ENCODE results near the gene COL12A1. TPM values are rescaled to one million over a fixed set of nuclear protein-coding genes. Genes with fewer than 3 reads are reported as not detected.

The COL12A1 gene
- total and polyA plus RNA-seq, 2 donors (not counting 1 experiment from before 2014, with no cell fraction given), result 1,023 to 1,075 TPM

- H3K79me2 ChIP-seq (ENCODE audit: control insufficient read depth, insufficient read depth, low read length), result peaks cover 30% of the 10 kb centered on the region
- H4K20me1 ChIP-seq (ENCODE audit: control insufficient read depth, extremely low read depth, insufficient read depth, low read length), result no peaks in the 10 kb centered on the region
- TF ChIP-seq CTCF (conservative IDR thresholded peaks at IDR 0.05 in 1 of 2, IDR thresholded peaks at IDR 0.05 in 1 of 2; ENCODE audit: low read depth in 1 of 2, low read length in 2 of 2), result no peak
- no peak for TF ChIP-seq EZH2 (IDR thresholded peaks at IDR 0.05; ENCODE audit: low read length, missing control alignments)
- no peaks in the 10 kb centered on the region for H3K9me3 ChIP-seq (ENCODE audit: control insufficient read depth, insufficient read depth, low read depth, low read length)
- no peak overlapping the region for H3K4me3 ChIP-seq (replicated peaks in 1 of 4; ENCODE audit: control extremely low read depth in 1 of 4, insufficient read depth in 1 of 4, low read depth in 3 of 4, low read length in 4 of 4)
- H3K9ac ChIP-seq (ENCODE audit: insufficient read depth, low read length), result no peak overlapping the region
- H3K27me3 ChIP-seq (ENCODE audit: control insufficient read depth, insufficient read depth, low read length), result no peaks in the 10 kb centered on the region
- no peak for DNase-seq (ENCODE audit: low read depth in 2 of 2)
- H3K4me1 ChIP-seq (ENCODE audit: control insufficient read depth, extremely low read depth, insufficient read depth, low read length), result peaks cover 3% of the 10 kb centered on the region
- no peak overlapping the region for H3K4me2 ChIP-seq (ENCODE audit: extremely low read depth, insufficient read depth, low read length)
- no peak overlapping the region for H3K27ac ChIP-seq (ENCODE audit: insufficient read depth, low read length)
- H3K36me3 ChIP-seq (ENCODE audit: control insufficient read depth, insufficient read depth, low read length), result peaks cover 10% of the 10 kb centered on the region
- no peak overlapping the region for H2AFZ ChIP-seq (ENCODE audit: low read length)
Measured at GRCh38 chr6:75170691-75171560, 34.9 kb downstream of the COL12A1 start.

DNA sequence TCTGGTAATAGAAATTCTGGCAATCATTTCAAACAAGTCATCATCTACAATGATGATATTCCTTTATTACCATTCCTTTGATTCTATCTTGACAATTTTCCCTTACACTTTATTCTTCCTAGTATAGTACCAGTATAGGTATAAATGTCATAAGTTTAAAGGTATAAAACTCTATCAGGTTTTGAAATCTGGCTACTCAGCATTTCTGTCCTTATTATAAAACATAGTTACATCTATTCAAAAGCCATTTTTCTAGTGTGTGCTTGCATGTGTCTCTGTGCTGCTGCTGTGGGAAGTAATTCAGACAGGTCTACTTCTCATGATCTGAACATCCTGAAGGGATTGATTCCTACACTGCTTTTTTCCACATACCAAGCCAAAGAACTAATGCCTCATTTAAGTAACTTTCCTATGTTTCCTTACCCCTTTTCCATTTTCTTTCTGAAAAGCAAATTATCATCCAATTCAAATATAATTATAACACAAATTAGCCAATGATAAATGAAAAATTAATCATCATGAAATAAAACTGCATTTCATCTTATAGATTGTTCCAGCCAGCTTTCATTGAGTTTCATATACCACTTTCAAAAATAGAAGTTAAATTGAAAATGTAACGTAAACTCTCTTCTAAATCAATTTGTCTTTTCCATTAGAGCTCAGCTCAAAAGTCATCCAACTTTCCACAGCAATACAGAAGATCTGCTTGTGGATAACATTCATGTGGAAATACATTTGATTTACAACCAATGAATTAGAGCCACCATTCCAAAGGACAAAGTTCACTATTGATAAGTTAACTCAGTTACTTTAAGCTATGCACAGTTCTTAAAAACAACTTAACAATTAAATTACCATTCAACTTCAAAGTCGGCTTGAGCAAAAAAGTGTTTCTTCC, 35.9 kb downstream of the COL12A1 start:
- no peak overlapping the region for H3K9ac ChIP-seq (ENCODE audit: insufficient read depth, low read length)
- peaks cover 8% of the 10 kb centered on the region for H3K36me3 ChIP-seq (ENCODE audit: control insufficient read depth, insufficient read depth, low read length)
- no peak overlapping the region for H3K4me2 ChIP-seq (ENCODE audit: extremely low read depth, insufficient read depth, low read length)
- TF ChIP-seq CTCF (conservative IDR thresholded peaks at IDR 0.05 in 1 of 2, IDR thresholded peaks at IDR 0.05 in 1 of 2; ENCODE audit: low read depth in 1 of 2, low read length in 2 of 2), result no peak
- no peak for TF ChIP-seq EZH2 (IDR thresholded peaks at IDR 0.05; ENCODE audit: low read length, missing control alignments)
- no peak for DNase-seq (ENCODE audit: low read depth in 2 of 2)
- no peaks in the 10 kb centered on the region for H3K9me3 ChIP-seq (ENCODE audit: control insufficient read depth, insufficient read depth, low read depth, low read length)
- peaks cover 3% of the 10 kb centered on the region for H3K4me1 ChIP-seq (ENCODE audit: control insufficient read depth, extremely low read depth, insufficient read depth, low read length)
- no peak overlapping the region for H2AFZ ChIP-seq (ENCODE audit: low read length)
- H3K27me3 ChIP-seq (ENCODE audit: control insufficient read depth, insufficient read depth, low read length), result no peaks in the 10 kb centered on the region
- H3K4me3 ChIP-seq (replicated peaks in 1 of 4; ENCODE audit: control extremely low read depth in 1 of 4, insufficient read depth in 1 of 4, low read depth in 3 of 4, low read length in 4 of 4), result no peak overlapping the region
- H4K20me1 ChIP-seq (ENCODE audit: control insufficient read depth, extremely low read depth, insufficient read depth, low read length), result no peaks in the 10 kb centered on the region
- H3K27ac ChIP-seq (ENCODE audit: insufficient read depth, low read length), result no peak overlapping the region
- H3K79me2 ChIP-seq (ENCODE audit: control insufficient read depth, insufficient read depth, low read length), result peaks cover 31% of the 10 kb centered on the region

GRCh38 chr6:75167851-75168250, 38.0 kb downstream of the COL12A1 start:
- TF ChIP-seq EZH2 (IDR thresholded peaks at IDR 0.05; ENCODE audit: low read length, missing control alignments), result no peak
- no peak for TF ChIP-seq CTCF (conservative IDR thresholded peaks at IDR 0.05 in 1 of 2, IDR thresholded peaks at IDR 0.05 in 1 of 2; ENCODE audit: low read depth in 1 of 2, low read length in 2 of 2)
- Histone ChIP-seq H3K36me3 (ENCODE audit: control insufficient read depth, insufficient read depth, low read length) (peaks cover 10% of the 10 kb centered on the region), H2AFZ (ENCODE audit: low read length) (no peak overlapping the region), H4K20me1 (ENCODE audit: control insufficient read depth, extremely low read depth, insufficient read depth, low read length) (no peaks in the 10 kb centered on the region), H3K79me2 (ENCODE audit: control insufficient read depth, insufficient read depth, low read length) (peaks cover 44% of the 10 kb centered on the region), H3K27me3 (ENCODE audit: control insufficient read depth, insufficient read depth, low read length) (no peaks in the 10 kb centered on the region), H3K9ac (ENCODE audit: insufficient read depth, low read length) (no peak overlapping the region), H3K4me3 (replicated peaks in 1 of 4; ENCODE audit: control extremely low read depth in 1 of 4, insufficient read depth in 1 of 4, low read depth in 3 of 4, low read length in 4 of 4) (no peak overlapping the region), H3K4me2 (ENCODE audit: extremely low read depth, insufficient read depth, low read length) (no peak overlapping the region), H3K9me3 (ENCODE audit: control insufficient read depth, insufficient read depth, low read depth, low read length) (no peaks in the 10 kb centered on the region), H3K4me1 (ENCODE audit: control insufficient read depth, extremely low read depth, insufficient read depth, low read length) (peaks cover 3% of the 10 kb centered on the region), H3K27ac (ENCODE audit: insufficient read depth, low read length) (no peak overlapping the region)
- DNase-seq (ENCODE audit: low read depth in 2 of 2), result peak in 1 of 2 donors; percentile 32
